Activated T-cell treated with anti-CD3 and anti-CD28 coated beads for 1 hour (primary cell): Measurements from ENCODE around the gene EPHB2.

Experiments
- DNase-seq: peaks from one replicate; pipeline ENCODE4 v3.0.0-alpha.2; 2020; ENCODE audit warnings: low read depth

Gene EPHB2

GRCh38 chr1:22884806-22885530, 174.3 kb downstream of the EPHB2 start:
- DNase-seq, result no peak

- DNase-seq, result no peak
Measured at GRCh38 chr1:22886211-22886610, 175.6 kb downstream of the EPHB2 start.

- no peak for DNase-seq
Measured at GRCh38 chr1:22887491-22887890, 176.9 kb downstream of the EPHB2 start.

- DNase-seq, result no peak
Measured at GRCh38 chr1:22888320-22889075, 177.9 kb downstream of the EPHB2 start.

GRCh38 chr1:22889213-22889827, 178.7 kb downstream of the EPHB2 start:
- DNase-seq, result no peak

- no peak for DNase-seq
Measured at GRCh38 chr1:22892789-22893188, 182.2 kb downstream of the EPHB2 start.

GRCh38 chr1:22893292-22893691, 182.7 kb downstream of the EPHB2 start:
- no peak for DNase-seq

- no peak for DNase-seq
Measured at GRCh38 chr1:22895357-22895756, 184.7 kb downstream of the EPHB2 start.

- no peak for DNase-seq
Measured at GRCh38 chr1:22896184-22896583, 185.5 kb downstream of the EPHB2 start.

GRCh38 chr1:22900451-22900850, 189.8 kb downstream of the EPHB2 start:
- DNase-seq, result no peak

- no peak for DNase-seq
Measured at GRCh38 chr1:22903113-22903512, 192.5 kb downstream of the EPHB2 start.

GRCh38 chr1:22906968-22907367, 196.3 kb downstream of the EPHB2 start:
- DNase-seq, result no peak

GRCh38 chr1:22907528-22907927, 196.9 kb downstream of the EPHB2 start:
- DNase-seq, result no peak

- no peak for DNase-seq
Measured at GRCh38 chr1:22908880-22909426, 198.3 kb downstream of the EPHB2 start.

GRCh38 chr1:22910286-22910685, 199.6 kb downstream of the EPHB2 start:
- no peak for DNase-seq

GRCh38 chr1:22910986-22911651, 200.5 kb downstream of the EPHB2 start:
- DNase-seq, result no peak

- no peak for DNase-seq
Measured at GRCh38 chr1:22912311-22912710, 201.7 kb downstream of the EPHB2 start.

- DNase-seq, result no peak
Measured at GRCh38 chr1:22913421-22914141, 202.9 kb downstream of the EPHB2 start.

GRCh38 chr1:22914156-22914555, 203.5 kb downstream of the EPHB2 start:
- no peak for DNase-seq

GRCh38 chr1:22914633-22915217, 204.1 kb downstream of the EPHB2 start:
- DNase-seq, result no peak

GRCh38 chr1:22915231-22915630, 204.6 kb downstream of the EPHB2 start:
- DNase-seq, result no peak
